GM18502 (cell line): ENCODE data around the gene SKI.

ENCODE experiments used
- ATAC-seq: cut with Tn5 transposase; IDR thresholded peaks from one replicate; pipeline ENCODE4 v1.9.1; 2021; ENCODE audit warnings: mild to moderate bottlenecking; ENCODE audit not compliant: unreplicated experiment, poor library complexity

The SKI gene

DNA sequence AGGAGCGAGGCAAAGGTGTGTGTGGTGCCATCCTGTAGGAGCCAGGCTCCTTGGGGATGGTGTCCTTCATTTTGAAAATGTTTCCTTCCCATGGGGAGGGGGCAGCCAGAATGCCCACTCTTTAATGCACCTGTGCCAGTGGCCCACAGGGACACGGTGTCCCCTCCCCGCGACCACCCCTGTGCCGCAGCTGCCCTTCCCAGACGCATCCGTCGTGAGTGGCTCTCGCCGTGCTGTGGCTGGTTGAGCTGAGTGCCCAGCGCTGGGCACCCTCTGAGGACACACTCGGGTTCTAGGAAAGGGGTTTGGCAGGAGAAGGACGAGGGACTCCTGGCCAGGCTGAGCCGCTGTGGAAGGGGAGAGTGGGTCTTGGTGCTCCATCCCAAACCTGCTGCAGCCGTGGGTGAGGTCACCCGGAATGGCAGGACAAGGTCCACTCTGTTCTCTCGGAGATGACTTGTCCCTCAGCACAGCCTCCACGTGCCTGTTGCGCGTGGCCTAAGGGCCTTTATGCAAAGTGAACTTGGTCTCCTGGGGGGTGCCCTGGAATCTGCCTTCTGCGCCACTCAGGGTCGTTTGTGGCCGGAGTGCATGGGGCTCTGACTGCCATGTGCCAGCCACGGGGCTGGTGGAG lies 74.3 kb downstream of the SKI start:
- no peak for ATAC-seq

GRCh38 chr1:2303016-2303775 lies 75.1 kb downstream of the SKI start:
- no peak for ATAC-seq

- no peak for ATAC-seq
Observed at GRCh38 chr1:2303781-2304180, 75.7 kb downstream of the SKI start.

- ATAC-seq: no peak
Observed at GRCh38 chr1:2304282-2304681, 76.2 kb downstream of the SKI start.

DNA sequence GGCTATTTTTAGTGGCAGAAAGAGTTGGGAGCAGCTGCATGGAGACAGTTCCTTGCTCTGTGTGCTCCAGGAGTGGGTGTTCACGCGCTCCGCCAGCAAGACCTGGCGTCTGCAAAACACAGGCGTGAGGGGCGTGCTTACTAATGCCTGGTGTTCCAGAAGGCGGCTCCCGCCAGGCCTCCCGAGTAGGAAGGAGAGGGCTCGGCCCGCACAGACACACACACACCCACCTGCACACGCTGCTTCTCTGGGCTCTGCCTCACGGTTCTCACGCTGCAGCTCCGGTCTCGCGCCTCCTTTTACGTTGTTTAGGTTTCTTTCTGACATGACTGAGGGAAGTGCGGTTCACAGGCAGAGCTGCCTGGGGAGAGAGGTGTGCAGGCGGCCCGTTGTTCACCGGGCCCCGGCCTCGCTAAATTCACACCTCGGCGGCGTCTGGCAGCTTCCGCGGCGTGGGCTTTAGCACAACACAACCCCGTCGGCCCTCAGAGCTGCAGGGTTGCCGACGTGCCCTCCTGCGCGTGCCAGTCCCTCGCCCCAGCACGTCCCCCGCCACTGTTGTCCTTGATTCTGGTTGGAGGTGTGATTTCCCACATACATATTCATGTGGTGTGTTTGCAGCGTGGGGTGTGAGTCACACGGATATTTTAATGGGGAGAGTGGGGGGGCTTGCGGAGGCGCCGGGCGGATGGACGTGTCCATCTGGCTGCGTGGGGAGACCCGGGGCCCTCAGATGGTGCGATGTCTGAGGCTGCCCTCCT lies 77.0 kb downstream of the SKI start:
- ATAC-seq: no peak

DNA sequence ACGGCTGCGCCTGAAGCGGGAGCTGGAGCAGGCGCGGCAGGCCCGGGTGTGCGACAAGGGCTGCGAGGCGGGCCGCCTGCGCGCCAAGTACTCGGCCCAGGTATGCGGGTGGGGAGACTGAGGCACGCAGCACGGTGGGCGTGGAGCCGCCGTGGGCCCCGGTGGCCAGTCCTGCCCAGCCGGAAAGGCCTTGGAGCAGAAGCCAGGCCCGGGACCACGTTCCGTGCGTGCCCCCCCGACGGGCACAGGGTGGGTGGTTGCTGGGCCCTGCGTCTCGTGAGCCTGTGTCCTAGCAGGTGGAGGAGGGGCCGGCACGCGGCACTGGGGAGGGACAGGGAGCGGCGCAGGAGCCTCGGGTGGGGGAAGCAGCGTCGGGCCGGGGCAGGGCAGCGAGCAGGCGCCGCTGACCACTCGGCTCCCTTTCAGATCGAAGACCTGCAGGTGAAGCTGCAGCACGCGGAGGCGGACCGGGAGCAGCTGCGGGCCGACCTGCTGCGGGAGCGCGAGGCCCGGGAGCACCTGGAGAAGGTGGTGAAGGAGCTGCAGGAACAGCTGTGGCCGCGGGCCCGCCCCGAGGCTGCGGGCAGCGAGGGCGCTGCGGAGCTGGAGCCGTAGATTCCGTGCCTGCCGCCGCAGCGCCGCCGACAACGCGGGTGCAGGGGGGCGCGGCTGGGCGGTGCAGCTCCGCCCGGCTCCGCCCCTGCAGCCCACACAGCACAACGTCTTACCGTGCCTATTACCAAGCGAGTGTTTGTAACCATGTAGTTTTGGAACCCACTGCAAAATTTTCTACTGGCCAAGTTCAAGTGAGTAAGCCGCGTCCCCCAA lies 78.2 kb downstream of the SKI start:
- ATAC-seq: no peak

DNA sequence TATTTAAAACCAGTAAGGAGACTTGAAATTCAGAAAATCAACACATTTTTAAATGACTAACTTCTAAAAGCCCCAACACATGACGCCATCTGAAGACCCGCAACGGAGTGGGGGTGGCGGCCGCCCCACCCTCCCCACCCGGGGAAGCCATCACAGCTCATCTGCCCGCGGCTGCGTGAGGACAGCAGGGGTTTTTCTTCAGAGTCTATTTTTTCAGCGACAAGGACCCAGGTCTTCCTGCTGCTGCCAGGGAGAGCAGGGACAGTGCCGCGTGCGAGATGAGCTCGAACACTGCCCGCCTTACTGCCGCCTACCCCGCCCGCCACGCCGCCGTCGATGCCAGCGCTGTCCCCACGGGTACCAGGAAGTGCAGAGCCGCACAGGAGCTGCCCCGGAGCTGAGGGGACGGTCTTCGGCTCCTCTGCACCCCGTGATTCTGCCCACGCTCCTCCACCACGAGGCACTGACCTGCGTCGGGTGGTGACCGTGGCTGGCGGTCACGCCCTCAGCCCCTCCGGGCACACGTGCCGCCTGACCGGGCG lies 79.0 kb downstream of the SKI start:
- ATAC-seq: no peak

- no peak for ATAC-seq
Observed at GRCh38 chr1:2307972-2308371, 79.9 kb downstream of the SKI start.

- no peak for ATAC-seq
Observed at GRCh38 chr1:2308844-2309243, 80.7 kb downstream of the SKI start.

- no peak for ATAC-seq
Observed at GRCh38 chr1:2310332-2311183, 82.4 kb downstream of the SKI start.

GRCh38 chr1:2311184-2312032 lies 83.3 kb downstream of the SKI start:
- no peak for ATAC-seq

DNA sequence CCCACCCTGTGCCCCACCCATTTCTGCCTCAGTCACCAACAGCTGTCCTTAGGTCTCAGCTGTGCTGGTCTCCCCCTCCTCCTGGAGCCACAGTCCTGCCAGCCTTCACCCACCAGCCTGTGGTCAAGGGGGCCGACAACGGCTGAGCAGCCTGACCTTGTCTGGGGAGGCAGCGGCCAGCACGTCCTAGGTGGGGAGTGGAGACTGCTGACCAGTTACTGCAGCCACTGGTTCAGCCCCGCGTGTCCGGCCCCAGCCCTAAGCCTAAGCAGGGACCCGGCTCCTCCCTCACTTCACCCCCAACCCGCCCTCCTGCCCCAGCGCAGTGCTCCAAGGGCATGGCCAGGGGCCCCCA lies 84.0 kb downstream of the SKI start:
- ATAC-seq: no peak

- no peak for ATAC-seq
Observed at GRCh38 chr1:2312515-2313301, 84.6 kb downstream of the SKI start.

- no peak for ATAC-seq
Observed at GRCh38 chr1:2313651-2314261, 85.6 kb downstream of the SKI start.

- no peak for ATAC-seq
Observed at GRCh38 chr1:2314273-2314802, 86.2 kb downstream of the SKI start.

- no peak for ATAC-seq
Observed at GRCh38 chr1:2314803-2315673, 86.9 kb downstream of the SKI start.
